Motor neuron (in vitro differentiated cells): ENCODE results near the gene CFAP57. TPM values are rescaled to one million over a fixed set of nuclear protein-coding genes. Genes with fewer than 3 reads are reported as not detected.

ENCODE experiments used
- total RNA-seq, 8 experiments: library from RNA; unstranded; fragments of 300-600 nt; gene quantifications; 2 replicates each; pipeline versions ENCODE4 v1.2.3 to v1.2.4, GENCODE V29; 2022

CFAP57 gene
- total RNA-seq, 8 experiments from 2014 or later, result 0.40 to 7.3 (median 0.82) TPM

Other genes with a start within 250 kb of the CFAP57 start
- gene SLC2A1, start 213.5 kb upstream of the CFAP57 start, total RNA-seq, result 100 to 1,000 TPM in 5 of 8 experiments, 10 to 100 TPM in 3; 44.2 to 523 (median 315) TPM
- 100 to 1,000 TPM in 2 of 8 experiments, 10 to 100 TPM in 6; 71.2 to 109 (median 90.3) TPM for gene EBNA1BP2, start within 50 bp of the CFAP57 start, total RNA-seq
- 1 to 10 TPM in 1 of 8 experiments, under 1 TPM in 3, not detected in 4; 0.11 to 4.7 (median 0.34) TPM for gene TMEM125, start 97.7 kb downstream of the CFAP57 start, total RNA-seq
- under 1 TPM in 6 of 8 experiments, not detected in 2; 0.11 to 0.66 (median 0.36) TPM for gene C1orf210, start 113.3 kb downstream of the CFAP57 start, total RNA-seq
- gene TIE1, start 128.7 kb downstream of the CFAP57 start, total RNA-seq, result 10 to 100 TPM in 1 of 8 experiments, 1 to 10 TPM in 3, under 1 TPM in 4; 0.31 to 14.2 (median 0.88) TPM
- under 1 TPM in 2 of 8 experiments, not detected in 6; 0.05 to 0.08 TPM for gene MPL, start 165.5 kb downstream of the CFAP57 start, total RNA-seq
- 100 to 1,000 TPM in 1 of 8 experiments, 10 to 100 TPM in 5, 1 to 10 TPM in 1, under 1 TPM in 1; 0.15 to 144 (median 15.3) TPM for gene CDC20, start 186.7 kb downstream of the CFAP57 start, total RNA-seq
- 10 to 100 TPM; 11.1 to 83.1 (median 24.5) TPM for gene ELOVL1, start 195.7 kb downstream of the CFAP57 start, total RNA-seq
- gene MED8, start 217.5 kb downstream of the CFAP57 start, total RNA-seq, result 100 to 1,000 TPM in 2 of 8 experiments, 10 to 100 TPM in 6; 22.7 to 121 (median 57.1) TPM
- gene SZT2, start 217.6 kb downstream of the CFAP57 start, total RNA-seq, result 10 to 100 TPM; 14.3 to 73.8 (median 23.0) TPM